CD14-positive monocyte (primary cell): ENCODE measurements around the gene CCT4. TPM values are rescaled to one million over a fixed set of nuclear protein-coding genes. Genes with fewer than 3 reads are reported as not detected.
A peak's percentile ranks its signal among the peaks of the same experiment; 100 is the strongest.

Experiments
- DNase-seq, 3 donors: peaks; one replicate each; pipeline ENCODE4 v3.0.0-alpha.2; 2011 to 2022
- H2AFZ ChIP-seq: 2 replicates; pipeline ENCODE4 v1.6.0; 2012; ENCODE audit warnings: mild to moderate bottlenecking, low read depth, low read length, inconsistent platforms; ENCODE audit not compliant: insufficient read depth, poor library complexity, severe bottlenecking
- H3K27ac ChIP-seq, 2 donors: 1 replicate in 1 of 2; 2 replicates in 1 of 2; pipeline ENCODE4 v1.5.1; 2012 to 2013; ENCODE audit warnings: low read length in 2 of 2, control low read depth in 1 of 2, inconsistent platforms in 1 of 2, low read depth in 1 of 2, mild to moderate bottlenecking in 1 of 2
- H3K27me3 ChIP-seq, 2 donors: one replicate each; pipeline versions ENCODE4 v1.6.0 to v1.6.1; 2011 to 2013; ENCODE audit warnings: low read length in 2 of 2; ENCODE audit not compliant: control insufficient read depth in 2 of 2, insufficient read depth in 2 of 2
- H3K36me3 ChIP-seq, 2 donors: replicated peaks in 1 of 2; 1 replicate in 1 of 2; 2 replicates in 1 of 2; pipeline versions ENCODE4 v1.5.1 to v1.6.1; 2012 to 2013; ENCODE audit warnings: low read length in 2 of 2, control low read depth in 1 of 2, inconsistent platforms in 1 of 2, mild to moderate bottlenecking in 1 of 2; ENCODE audit not compliant: insufficient read depth in 2 of 2, control insufficient read depth in 1 of 2
- H3K4me1 ChIP-seq, 2 donors: 1 replicate in 1 of 2; 2 replicates in 1 of 2; pipeline versions ENCODE4 v1.5.1 to v1.6.1; 2012 to 2013; ENCODE audit warnings: low read length in 2 of 2, control low read depth in 1 of 2, inconsistent platforms in 1 of 2, mild to moderate bottlenecking in 1 of 2, moderate library complexity in 1 of 2; ENCODE audit not compliant: insufficient read depth in 2 of 2, control insufficient read depth in 1 of 2
- H3K4me2 ChIP-seq: replicated peaks from 2 replicates; pipeline ENCODE3; 2012; ENCODE audit warnings: low read length, moderate library complexity, mild to moderate bottlenecking; ENCODE audit not compliant: poor library complexity, severe bottlenecking; ENCODE audit errors: extremely low read depth
- H3K4me3 ChIP-seq, 3 experiments: fragments of 200-600 bp in 1 of 3; sonication (generic) in 1 of 3; replicated peaks in 1 of 3; 1 replicate in 2 of 3; 2 replicates in 1 of 3; pipeline ENCODE4 v1.5.1; 2011 to 2013; ENCODE audit warnings: low read length in 3 of 3, mild to moderate bottlenecking in 3 of 3, control low read depth in 2 of 3, low read depth in 2 of 3, inconsistent platforms in 1 of 3, moderate library complexity in 1 of 3
- H3K79me2 ChIP-seq: 2 replicates; pipeline ENCODE4 v1.6.0; 2012; ENCODE audit warnings: mild to moderate bottlenecking, control low read depth, inconsistent platforms, low read length, moderate library complexity; ENCODE audit not compliant: insufficient read depth
- H3K9ac ChIP-seq: 2 replicates; pipeline ENCODE4 v1.6.0; 2017; ENCODE audit warnings: low read length, mild to moderate bottlenecking; ENCODE audit not compliant: insufficient read depth, poor library complexity, severe bottlenecking
- H3K9me3 ChIP-seq, 2 donors: replicated peaks in 1 of 2; 1 replicate in 1 of 2; 2 replicates in 1 of 2; pipeline versions ENCODE4 v1.5.1 to v1.6.1; 2012 to 2013; ENCODE audit warnings: low read length in 2 of 2, control low read depth in 1 of 2; ENCODE audit not compliant: control insufficient read depth in 1 of 2, insufficient read depth in 1 of 2
- H4K20me1 ChIP-seq: 2 replicates; pipeline ENCODE4 v1.6.0; 2012; ENCODE audit warnings: mild to moderate bottlenecking, low read length, control low read depth, moderate library complexity; ENCODE audit not compliant: insufficient read depth
- H3K27ac Mint-ChIP-seq, 7 donors: one replicate each; pipeline ENCODE4 v1.8.0; 2020; ENCODE audit warnings: mild to moderate bottlenecking in 7 of 7, mixed read lengths in 7 of 7, moderate library complexity in 6 of 7, inconsistent platforms in 2 of 7
- H3K27me3 Mint-ChIP-seq, 3 donors: one replicate each; pipeline ENCODE4 v1.8.0; 2021 to 2022; ENCODE audit warnings: low read depth in 3 of 3, mild to moderate bottlenecking in 3 of 3, mixed read lengths in 3 of 3, moderate library complexity in 3 of 3, inconsistent platforms in 1 of 3
- H3K36me3 Mint-ChIP-seq, 2 donors: one replicate each; pipeline ENCODE4 v1.8.0; 2020; ENCODE audit warnings: mixed read lengths in 2 of 2, inconsistent platforms in 1 of 2, mild to moderate bottlenecking in 1 of 2
- H3K4me1 Mint-ChIP-seq: one replicate; pipeline ENCODE4 v1.8.0; 2020; ENCODE audit warnings: mild to moderate bottlenecking, mixed read lengths
- H3K4me3 Mint-ChIP-seq, 2 donors: one replicate each; pipeline ENCODE4 v1.8.0; 2020; ENCODE audit warnings: mild to moderate bottlenecking in 2 of 2, mixed read lengths in 2 of 2, moderate library complexity in 1 of 2
- H3K9me3 Mint-ChIP-seq, 7 donors: one replicate each; pipeline ENCODE4 v1.8.0; 2020 to 2022; ENCODE audit warnings: mixed read lengths in 7 of 7, mild to moderate bottlenecking in 6 of 7, moderate library complexity in 6 of 7, inconsistent platforms in 2 of 7
- WGBS: methylation state at CpG from one replicate; pipeline ENCODE4 v1.1.5; 2013; ENCODE audit warnings: missing lambda C conversion rate; ENCODE audit not compliant: insufficient coverage; 5-methylcytosine and 5-hydroxymethylcytosine counted together
- intact Hi-C, 2 donors: fragments of 100-400 bp; cut with micrococcal nuclease; formaldehyde crosslinking; loops; one replicate each; pipeline versions ENCODE4 v1.15.0 to v1.15.1; 2023
- polyA plus RNA-seq, 3 donors: library from polyadenylated mRNA; depleted of rRNA in 1 of 3; unstranded in 2 of 3; stranded (reverse) in 1 of 3; fragments of 300-500 nt in 2 of 3; fragments of >200 nt in 1 of 3; fragmentation: Illumina TruSeq in 2 of 3; gene quantifications; 1 replicate in 2 of 3; 2 replicates in 1 of 3; pipeline ENCODE4 v1.2.3, GENCODE V29; 2012 to 2021
- small RNA-seq: library from RNA; depleted of rRNA; stranded (forward); fragments of <200 nt; gene quantifications from one replicate; pipeline ENCODE3, GENCODE V24; 2012; ENCODE audit warnings: low read depth; ENCODE audit not compliant: insufficient read length
- TF ChIP-seq, protein P1 (sequence below): fragments of 200-600 bp; IDR thresholded peaks from one replicate; pipeline ENCODE4 v1.8.0; 2022; ENCODE audit warnings: antibody characterized with exemption, mild to moderate bottlenecking

The CCT4 gene
- polyA plus RNA-seq, 3 donors, result 26.1 to 78.1 (median 73.1) TPM

DNA sequence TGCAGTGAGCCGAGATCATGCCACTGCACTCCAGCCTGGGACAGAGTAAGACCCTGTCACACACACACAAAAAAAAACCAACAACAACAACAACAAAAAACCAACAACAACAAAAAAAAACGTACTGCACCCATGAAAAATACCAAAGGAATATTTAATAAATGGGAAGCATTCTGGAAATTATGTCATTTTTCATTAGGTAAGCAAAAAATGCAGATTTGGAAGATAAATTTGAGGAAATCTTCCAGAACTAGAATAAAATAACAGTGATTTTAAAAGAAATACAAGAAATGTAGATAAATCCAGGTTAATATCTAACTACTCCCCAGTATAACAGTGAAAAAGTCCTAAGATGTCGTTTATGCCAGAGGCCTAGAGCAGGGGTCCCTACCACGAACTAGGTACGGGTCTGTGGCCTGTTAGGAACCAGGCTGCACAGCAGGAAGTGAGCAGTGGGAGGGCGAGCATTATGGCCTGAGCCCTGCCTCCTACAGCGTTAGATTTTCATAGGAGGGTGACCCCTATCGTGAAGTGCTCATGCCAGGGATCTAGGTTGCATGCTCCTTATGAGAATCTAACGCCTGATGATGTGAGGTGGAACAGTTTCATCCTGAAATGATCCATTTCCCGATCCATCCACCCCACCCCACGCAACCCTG, 56.1 kb downstream of the CCT4 start:
- H3K27me3 ChIP-seq, result no peaks in the 10 kb centered on the region
- Mint-ChIP-seq H3K9me3 (no peaks in the 10 kb centered on the region), H3K27me3 (peaks cover 0 to 3% (median 0%) of the 10 kb centered on the region in 3 donors), H3K27ac (peak overlapping the region in 1 of 7 donors; percentile 4), H3K4me3 (no peak overlapping the region), H3K36me3 (no peaks in the 10 kb centered on the region), H3K4me1 (no peaks in the 10 kb centered on the region)
- no peaks in the 10 kb centered on the region for H3K9me3 ChIP-seq
- no peak for DNase-seq
- no peaks in the 10 kb centered on the region for H3K79me2 ChIP-seq
- TF ChIP-seq, protein P1, sequence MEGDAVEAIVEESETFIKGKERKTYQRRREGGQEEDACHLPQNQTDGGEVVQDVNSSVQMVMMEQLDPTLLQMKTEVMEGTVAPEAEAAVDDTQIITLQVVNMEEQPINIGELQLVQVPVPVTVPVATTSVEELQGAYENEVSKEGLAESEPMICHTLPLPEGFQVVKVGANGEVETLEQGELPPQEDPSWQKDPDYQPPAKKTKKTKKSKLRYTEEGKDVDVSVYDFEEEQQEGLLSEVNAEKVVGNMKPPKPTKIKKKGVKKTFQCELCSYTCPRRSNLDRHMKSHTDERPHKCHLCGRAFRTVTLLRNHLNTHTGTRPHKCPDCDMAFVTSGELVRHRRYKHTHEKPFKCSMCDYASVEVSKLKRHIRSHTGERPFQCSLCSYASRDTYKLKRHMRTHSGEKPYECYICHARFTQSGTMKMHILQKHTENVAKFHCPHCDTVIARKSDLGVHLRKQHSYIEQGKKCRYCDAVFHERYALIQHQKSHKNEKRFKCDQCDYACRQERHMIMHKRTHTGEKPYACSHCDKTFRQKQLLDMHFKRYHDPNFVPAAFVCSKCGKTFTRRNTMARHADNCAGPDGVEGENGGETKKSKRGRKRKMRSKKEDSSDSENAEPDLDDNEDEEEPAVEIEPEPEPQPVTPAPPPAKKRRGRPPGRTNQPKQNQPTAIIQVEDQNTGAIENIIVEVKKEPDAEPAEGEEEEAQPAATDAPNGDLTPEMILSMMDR, result no peak
- H3K27ac ChIP-seq, result no peak overlapping the region
- no peaks in the 10 kb centered on the region for H4K20me1 ChIP-seq
- H2AFZ ChIP-seq, result no peak overlapping the region
- H3K4me3 ChIP-seq, result no peak overlapping the region
- no peaks in the 10 kb centered on the region for H3K4me1 ChIP-seq
- no peak overlapping the region for H3K9ac ChIP-seq
- intact Hi-C loops, result no loop called here
- no peak overlapping the region for H3K4me2 ChIP-seq
- 95% methylated on average over 5 of the region's 11 CpGs for WGBS
- no peaks in the 10 kb centered on the region for H3K36me3 ChIP-seq

DNA sequence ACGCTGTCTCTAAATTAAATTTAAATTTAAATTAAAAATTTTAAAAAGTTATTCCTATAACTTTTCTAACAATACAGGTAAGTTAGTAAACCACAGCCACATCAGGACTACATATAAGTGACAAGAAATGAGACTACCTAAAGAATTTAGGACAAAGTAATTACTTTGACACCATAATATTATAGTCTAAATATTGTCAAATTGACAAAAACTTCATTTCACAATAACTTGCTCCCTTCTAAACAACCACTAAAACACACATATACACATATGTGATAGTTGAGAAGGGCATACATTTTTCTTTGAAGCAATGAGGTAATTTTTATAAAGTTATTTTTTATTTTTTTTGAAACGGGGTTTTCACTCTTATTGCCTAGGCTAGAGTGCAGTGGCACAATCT, 66.2 kb downstream of the CCT4 start:
- H4K20me1 ChIP-seq, result no peaks in the 10 kb centered on the region
- no peak overlapping the region for H3K9ac ChIP-seq
- no peaks in the 10 kb centered on the region for H3K79me2 ChIP-seq
- H3K4me3 ChIP-seq, result no peak overlapping the region
- no peak overlapping the region for H3K27ac Mint-ChIP-seq
- H3K27ac ChIP-seq, result no peak overlapping the region
- intact Hi-C loops, result no loop called here
- H3K27me3 ChIP-seq, result no peaks in the 10 kb centered on the region
- no peak for DNase-seq
- no peaks in the 10 kb centered on the region for H3K9me3 Mint-ChIP-seq
- no CpG with 5 or more reads among the region's 2 CpGs for WGBS
- H3K4me3 Mint-ChIP-seq, result no peak overlapping the region
- TF ChIP-seq, protein P1, result no peak
- H2AFZ ChIP-seq, result no peak overlapping the region
- H3K4me1 ChIP-seq, result no peaks in the 10 kb centered on the region
- no peaks in the 10 kb centered on the region for H3K9me3 ChIP-seq
- no peak overlapping the region for H3K4me2 ChIP-seq
- no peaks in the 10 kb centered on the region for H3K36me3 ChIP-seq
- peaks cover 2 to 6% (median 2%) of the 10 kb centered on the region in 3 donors for H3K27me3 Mint-ChIP-seq
- H3K36me3 Mint-ChIP-seq, result no peaks in the 10 kb centered on the region
- no peaks in the 10 kb centered on the region for H3K4me1 Mint-ChIP-seq

Small RNA genes lying within 50 kb of the gene (small RNA-seq; reads per million reads assigned to genes)
- not detected for gene RF00019

Other genes with a start within 250 kb of the CCT4 start
- under 1 TPM in 2 of 3 donors, not detected in 1; 0.11 to 0.25 TPM for gene FAM161A, start 34.6 kb downstream of the CCT4 start, polyA plus RNA-seq
- 10 to 100 TPM; 25.2 to 82.1 (median 70.7) TPM for gene COMMD1, start 17.0 kb upstream of the CCT4 start, polyA plus RNA-seq